Hepatocyte (in vitro differentiated cells): ENCODE results near the gene RPGR.

Experiments used
- CTCF ChIP-seq: fragments of 200-600 bp; sonication (generic); IDR thresholded peaks from 2 replicates; pipeline ENCODE4 v1.5.1; 2016; ENCODE audit warnings: antibody characterized with exemption, mild to moderate bottlenecking; ENCODE audit not compliant: poor library complexity
- EZH2 ChIP-seq: fragments of 200-600 bp; sonication (generic); IDR thresholded peaks from 2 replicates; pipeline ENCODE4 v1.6.1; 2016; ENCODE audit warnings: antibody characterized with exemption, mild to moderate bottlenecking, borderline replicate concordance
- EZH2phosphoT487 ChIP-seq: fragments of 200-600 bp; sonication (generic); IDR thresholded peaks from one replicate; pipeline ENCODE4 v1.6.1; 2018; ENCODE audit warnings: antibody characterized with exemption, mild to moderate bottlenecking, low read depth, moderate library complexity; ENCODE audit not compliant: unreplicated experiment, severe bottlenecking

DNA sequence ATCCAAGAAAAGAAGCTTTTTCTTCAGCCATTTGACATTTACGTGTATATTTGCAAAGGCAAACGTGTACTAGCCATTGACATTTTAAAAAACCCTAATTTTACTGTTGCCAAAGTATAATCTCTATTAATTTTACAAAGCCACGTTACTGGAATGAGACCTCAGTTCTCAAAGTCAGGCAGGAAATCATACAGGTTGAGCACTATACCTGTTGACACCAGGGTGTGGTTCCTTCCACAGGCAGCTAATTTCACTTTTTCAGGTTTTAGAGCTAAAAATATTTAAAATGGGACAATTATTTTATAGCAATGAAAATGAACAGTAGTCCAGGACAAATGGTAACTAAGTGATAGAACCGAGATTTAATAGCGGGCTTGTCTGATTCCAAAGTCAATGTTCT is 6.5 kb downstream of the RPGR start:
- TF ChIP-seq CTCF (no peak), EZH2phosphoT487 (no peak), EZH2 (no peak)
